LNCaP clone FGC (cell line): ENCODE measurements around the gene TM4SF1.

Source experiments
- DNase-seq: peaks from one replicate; pipeline ENCODE4 v3.0.0-alpha.2; 2011; ENCODE audit warnings: low read depth
- H3K4me3 ChIP-seq: 2 replicates; pipeline ENCODE4 v1.5.1; 2011; ENCODE audit warnings: mild to moderate bottlenecking, low read depth, low read length, control low read depth
- TF ChIP-seq, protein P1 (sequence below): IDR thresholded peaks from 2 replicates; pipeline ENCODE4 v1.5.1; 2012; ENCODE audit warnings: mild to moderate bottlenecking; ENCODE audit not compliant: control insufficient read depth, insufficient read depth; ENCODE audit errors: extremely low read depth

The TM4SF1 gene

DNA sequence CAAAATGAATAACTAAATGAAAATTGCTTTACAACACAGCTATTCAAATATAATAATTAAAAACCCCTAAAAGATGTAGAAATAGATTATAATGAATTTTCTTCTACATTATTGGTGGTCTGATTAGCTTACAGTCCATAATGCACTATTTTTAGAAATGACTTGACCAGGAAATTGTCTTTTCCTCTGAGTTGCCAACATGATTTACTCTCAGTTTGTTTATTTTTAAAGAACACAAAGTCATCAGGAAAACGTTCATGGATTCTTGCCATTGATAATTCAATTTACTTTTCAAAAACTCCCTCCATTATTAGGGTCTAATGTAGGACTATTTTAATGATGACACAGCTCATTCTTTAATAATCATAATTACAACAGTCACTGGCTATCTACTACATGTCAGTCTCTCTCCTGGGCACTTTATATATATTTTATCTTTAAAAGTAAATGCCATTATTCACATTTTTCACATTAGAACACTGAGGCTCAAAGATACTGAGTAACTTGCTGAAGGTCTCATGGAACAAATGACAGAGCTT lies 45.2 kb downstream of the TM4SF1 start:
- TF ChIP-seq, protein P1, sequence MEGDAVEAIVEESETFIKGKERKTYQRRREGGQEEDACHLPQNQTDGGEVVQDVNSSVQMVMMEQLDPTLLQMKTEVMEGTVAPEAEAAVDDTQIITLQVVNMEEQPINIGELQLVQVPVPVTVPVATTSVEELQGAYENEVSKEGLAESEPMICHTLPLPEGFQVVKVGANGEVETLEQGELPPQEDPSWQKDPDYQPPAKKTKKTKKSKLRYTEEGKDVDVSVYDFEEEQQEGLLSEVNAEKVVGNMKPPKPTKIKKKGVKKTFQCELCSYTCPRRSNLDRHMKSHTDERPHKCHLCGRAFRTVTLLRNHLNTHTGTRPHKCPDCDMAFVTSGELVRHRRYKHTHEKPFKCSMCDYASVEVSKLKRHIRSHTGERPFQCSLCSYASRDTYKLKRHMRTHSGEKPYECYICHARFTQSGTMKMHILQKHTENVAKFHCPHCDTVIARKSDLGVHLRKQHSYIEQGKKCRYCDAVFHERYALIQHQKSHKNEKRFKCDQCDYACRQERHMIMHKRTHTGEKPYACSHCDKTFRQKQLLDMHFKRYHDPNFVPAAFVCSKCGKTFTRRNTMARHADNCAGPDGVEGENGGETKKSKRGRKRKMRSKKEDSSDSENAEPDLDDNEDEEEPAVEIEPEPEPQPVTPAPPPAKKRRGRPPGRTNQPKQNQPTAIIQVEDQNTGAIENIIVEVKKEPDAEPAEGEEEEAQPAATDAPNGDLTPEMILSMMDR, result no peak
- no peak overlapping the region for H3K4me3 ChIP-seq
- DNase-seq, result peak; percentile 45

DNA sequence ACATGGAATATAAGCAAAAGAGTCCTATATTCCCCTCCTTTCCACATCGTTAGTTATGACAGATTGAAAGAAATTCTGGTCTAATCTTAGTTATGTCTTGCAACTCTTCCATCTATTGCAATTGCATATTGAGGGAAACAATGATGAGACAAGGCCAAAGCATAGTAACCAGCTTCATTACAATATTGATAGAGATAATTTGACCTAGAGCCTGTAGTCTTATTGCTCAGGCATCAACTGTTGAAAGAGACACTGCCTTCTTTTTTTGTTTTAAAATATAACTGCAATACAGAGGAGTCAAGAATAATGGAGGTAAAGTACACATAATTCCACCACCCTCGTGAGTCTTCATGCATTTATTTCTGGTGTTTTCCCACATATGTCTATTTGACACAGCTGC lies 46.1 kb downstream of the TM4SF1 start:
- no peak for DNase-seq
- TF ChIP-seq, protein P1, result no peak
- H3K4me3 ChIP-seq, result no peak overlapping the region

DNA sequence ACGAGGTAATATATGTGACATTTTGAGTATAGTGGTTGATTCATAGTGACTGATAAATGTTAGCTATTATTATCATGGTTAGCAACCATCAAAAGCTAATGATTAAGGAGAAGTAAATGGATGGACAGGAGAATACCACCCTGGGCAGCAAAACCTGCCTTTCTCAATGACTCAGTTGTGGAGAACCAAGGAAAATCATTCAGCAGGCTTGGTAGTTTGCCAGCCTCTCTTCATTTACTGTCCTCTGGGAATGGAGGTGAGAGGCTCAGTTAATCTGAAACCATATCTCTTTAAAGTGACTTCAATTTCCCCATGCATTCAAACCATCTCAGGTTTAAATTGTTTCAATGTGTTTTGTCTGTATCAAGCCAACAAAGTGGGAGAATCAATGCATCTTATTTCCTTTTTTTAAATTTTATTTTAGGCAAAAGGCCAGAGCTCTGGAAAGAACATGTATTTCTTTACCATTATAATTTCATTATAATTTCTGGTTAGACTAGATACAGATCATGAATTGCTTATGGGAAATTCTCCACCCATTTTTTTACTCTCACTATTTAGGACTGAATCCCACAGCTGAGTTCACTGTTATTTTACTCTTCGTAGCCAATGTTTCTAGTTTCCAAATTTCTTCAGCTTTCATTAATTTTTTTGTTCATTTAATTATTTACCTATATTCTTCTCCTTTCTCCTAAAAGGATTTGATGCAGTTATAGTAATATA lies 46.7 kb downstream of the TM4SF1 start:
- DNase-seq, result no peak
- TF ChIP-seq, protein P1, result no peak
- no peak overlapping the region for H3K4me3 ChIP-seq

DNA sequence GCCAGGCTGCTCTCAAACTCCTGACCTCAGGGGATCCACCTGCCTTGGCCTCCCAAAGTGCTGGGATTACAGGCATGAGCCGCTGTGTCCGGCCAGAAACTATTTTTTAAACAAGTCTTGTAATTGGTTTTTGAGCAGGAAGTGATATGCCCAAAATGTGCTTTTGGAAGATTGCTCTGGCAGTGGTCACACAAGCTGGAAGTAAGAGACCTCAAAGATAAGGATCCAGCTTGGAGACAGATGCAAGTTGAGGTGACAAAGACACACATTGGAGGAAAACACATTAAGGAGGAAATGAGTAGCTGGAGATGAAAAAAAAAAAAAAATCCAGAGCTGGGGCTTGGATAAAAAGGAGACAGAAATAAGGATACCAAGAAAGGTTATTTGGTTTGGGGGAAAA lies 50.3 kb downstream of the TM4SF1 start:
- no peak overlapping the region for H3K4me3 ChIP-seq
- TF ChIP-seq, protein P1, result no peak
- no peak for DNase-seq

DNA sequence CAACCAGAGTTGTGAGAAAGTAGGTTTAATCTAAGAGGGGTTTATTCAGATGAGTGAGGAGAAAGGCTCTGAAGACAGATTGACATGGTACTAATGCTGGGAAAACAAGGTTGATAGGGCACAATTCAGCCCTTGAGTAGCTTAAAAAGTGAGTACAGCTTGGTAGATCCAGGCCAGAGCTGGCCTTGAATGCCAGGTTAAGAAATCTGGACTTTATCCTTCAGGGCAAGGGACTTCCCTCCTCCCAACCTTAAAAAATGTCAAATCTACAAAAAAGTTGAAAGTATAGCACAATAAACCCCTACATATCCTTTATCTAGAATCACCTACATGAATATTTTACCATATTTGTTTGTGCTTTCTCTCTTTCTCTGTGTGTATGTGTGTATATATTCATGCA lies 51.9 kb downstream of the TM4SF1 start:
- TF ChIP-seq, protein P1, result no peak
- no peak overlapping the region for H3K4me3 ChIP-seq
- no peak for DNase-seq

DNA sequence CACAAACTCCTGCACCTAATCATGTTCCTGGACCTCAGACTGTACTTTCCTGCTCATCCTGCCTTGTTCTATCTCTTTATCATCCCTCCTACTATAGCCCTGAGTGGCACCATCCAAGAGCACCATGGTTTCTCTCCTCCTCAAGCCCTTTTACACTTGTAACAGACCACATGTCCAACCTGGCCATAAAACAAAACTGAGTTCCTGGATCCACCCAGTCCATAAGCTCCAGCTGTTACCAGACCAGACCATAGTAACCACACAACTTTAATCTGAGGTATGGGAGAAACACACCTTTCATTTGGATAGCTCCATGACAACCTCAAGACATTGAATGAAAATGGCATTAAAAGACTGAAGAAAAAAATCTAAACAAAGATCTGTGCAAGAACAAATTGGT lies 53.1 kb downstream of the TM4SF1 start:
- no peak for DNase-seq
- no peak overlapping the region for H3K4me3 ChIP-seq
- TF ChIP-seq, protein P1, result no peak

DNA sequence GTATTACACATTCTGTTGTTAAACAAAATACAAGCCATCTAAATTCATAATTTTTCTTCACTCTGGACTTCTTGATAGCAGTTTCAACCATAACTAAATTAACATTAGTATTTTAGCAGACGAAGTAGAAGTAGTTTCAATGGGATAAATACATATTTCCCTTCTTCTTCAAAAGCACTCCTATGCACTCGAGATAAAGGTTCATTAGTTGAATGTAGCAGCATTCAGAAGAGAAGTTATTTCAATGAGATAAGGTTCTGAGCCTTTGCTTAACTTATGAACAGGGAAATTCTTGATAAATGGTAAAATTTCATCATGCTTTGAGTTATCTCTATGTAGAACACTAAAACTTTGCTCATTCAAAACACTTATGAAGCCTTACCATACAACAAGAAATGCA lies 55.8 kb downstream of the TM4SF1 start:
- no peak overlapping the region for H3K4me3 ChIP-seq
- TF ChIP-seq, protein P1, result no peak
- no peak for DNase-seq
